Karpas-422 (cell line): ENCODE results near the gene BMPR1B. TPM values are rescaled to one million over a fixed set of nuclear protein-coding genes. Genes with fewer than 3 reads are reported as not detected.

Source experiments
- DNase-seq: peaks from one replicate; pipeline ENCODE4 v3.0.0-alpha.2; 2015
- H2AFZ ChIP-seq: fragments of 200-600 bp; sonication (generic); 2 replicates; pipeline ENCODE4 v1.6.1; 2014; ENCODE audit warnings: antibody characterized with exemption, low read length, mixed read lengths
- H3K27ac ChIP-seq: fragments of 200-600 bp; sonication (generic); 2 replicates; pipeline ENCODE4 v1.5.1; 2014; ENCODE audit warnings: mild to moderate bottlenecking, low read length, moderate library complexity
- H3K27me3 ChIP-seq: fragments of 200-600 bp; sonication (generic); 2 replicates; pipeline ENCODE4 v1.6.1; 2014; ENCODE audit warnings: low read length, mixed read lengths
- H3K36me3 ChIP-seq: fragments of 200-600 bp; sonication (generic); 2 replicates; pipeline ENCODE4 v1.6.1; 2014; ENCODE audit warnings: low read length, mixed read lengths; ENCODE audit not compliant: insufficient read depth
- H3K4me1 ChIP-seq: fragments of 200-600 bp; sonication (generic); 2 replicates; pipeline ENCODE4 v1.6.1; 2014; ENCODE audit warnings: mild to moderate bottlenecking, low read length, mixed read lengths
- H3K4me2 ChIP-seq: fragments of 200-600 bp; sonication (generic); 2 replicates; pipeline ENCODE4 v1.6.1; 2014; ENCODE audit warnings: low read length, low read depth, mild to moderate bottlenecking; ENCODE audit not compliant: poor library complexity, severe bottlenecking
- H3K4me3 ChIP-seq: fragments of 200-600 bp; sonication (generic); 2 replicates; pipeline ENCODE4 v1.5.1; 2014; ENCODE audit warnings: mild to moderate bottlenecking, antibody characterized with exemption, low read length, mixed read lengths
- H3K79me2 ChIP-seq: fragments of 200-600 bp; sonication (generic); 2 replicates; pipeline ENCODE4 v1.6.1; 2014; ENCODE audit warnings: mild to moderate bottlenecking, low read length, mixed read lengths
- H3K9ac ChIP-seq: fragments of 200-600 bp; sonication (generic); 2 replicates; pipeline ENCODE4 v1.6.0; 2014; ENCODE audit warnings: low read length
- H3K9me2 ChIP-seq: fragments of 200-600 bp; sonication (generic), shearing (Covaris generic); replicated peaks from 2 replicates; pipeline ENCODE4 v1.6.0; 2014; ENCODE audit warnings: mild to moderate bottlenecking, low read length, moderate library complexity; ENCODE audit not compliant: insufficient read depth
- H3K9me3 ChIP-seq: fragments of 300-700, 200-600 bp; sonication (generic); 2 replicates; pipeline ENCODE4 v1.6.1; 2014; ENCODE audit warnings: low read length, mixed read lengths
- H4K20me1 ChIP-seq: fragments of 200-600 bp; sonication (generic); 2 replicates; pipeline ENCODE4 v1.6.1; 2014; ENCODE audit warnings: mild to moderate bottlenecking, antibody characterized with exemption, low read length, low read depth; ENCODE audit not compliant: insufficient read depth
- total RNA-seq: library from RNA; depleted of rRNA; stranded (reverse); fragments of >200 nt; shearing (Covaris generic); gene quantifications from 2 replicates; pipeline ENCODE4 v1.2.3, GENCODE V29; 2014; ENCODE audit warnings: low replicate concordance

The BMPR1B gene
- total RNA-seq, 1 experiment from 2014 or later: not detected

GRCh38 chr4:95014068-95014467, 256.3 kb downstream of the BMPR1B start:
- Histone ChIP-seq H4K20me1 (no peaks in the 10 kb centered on the region), H3K27me3 (no peaks in the 10 kb centered on the region), H3K36me3 (no peaks in the 10 kb centered on the region), H3K9me3 (no peaks in the 10 kb centered on the region), H3K79me2 (no peaks in the 10 kb centered on the region), H3K4me2 (no peak overlapping the region), H3K4me3 (no peak overlapping the region), H3K9me2 (no peaks in the 10 kb centered on the region), H3K9ac (no peak overlapping the region), H2AFZ (no peak overlapping the region), H3K27ac (no peak overlapping the region), H3K4me1 (no peaks in the 10 kb centered on the region)
- DNase-seq: no peak

- H3K4me1 ChIP-seq: no peaks in the 10 kb centered on the region
- H3K9ac ChIP-seq: no peak overlapping the region
- H3K27me3 ChIP-seq: no peaks in the 10 kb centered on the region
- no peaks in the 10 kb centered on the region for H3K79me2 ChIP-seq
- H3K27ac ChIP-seq: no peak overlapping the region
- no peak overlapping the region for H2AFZ ChIP-seq
- no peak overlapping the region for H3K4me3 ChIP-seq
- H3K9me3 ChIP-seq: no peaks in the 10 kb centered on the region
- H3K9me2 ChIP-seq: no peaks in the 10 kb centered on the region
- DNase-seq: no peak
- H3K36me3 ChIP-seq: no peaks in the 10 kb centered on the region
- H4K20me1 ChIP-seq: no peaks in the 10 kb centered on the region
- H3K4me2 ChIP-seq: no peak overlapping the region
Measured at GRCh38 chr4:95017305-95018064, 259.7 kb downstream of the BMPR1B start.

GRCh38 chr4:95018785-95019184, 261.0 kb downstream of the BMPR1B start:
- Histone ChIP-seq H4K20me1 (no peaks in the 10 kb centered on the region), H3K4me1 (no peaks in the 10 kb centered on the region), H3K9ac (no peak overlapping the region), H3K4me2 (no peak overlapping the region), H2AFZ (no peak overlapping the region), H3K79me2 (no peaks in the 10 kb centered on the region), H3K36me3 (no peaks in the 10 kb centered on the region), H3K9me3 (no peaks in the 10 kb centered on the region), H3K27ac (no peak overlapping the region), H3K27me3 (no peaks in the 10 kb centered on the region), H3K4me3 (no peak overlapping the region), H3K9me2 (no peaks in the 10 kb centered on the region)
- no peak for DNase-seq

- Histone ChIP-seq H3K27me3 (no peaks in the 10 kb centered on the region), H4K20me1 (no peaks in the 10 kb centered on the region), H3K4me1 (no peaks in the 10 kb centered on the region), H3K4me3 (no peak overlapping the region), H2AFZ (no peak overlapping the region), H3K4me2 (no peak overlapping the region), H3K9me2 (no peaks in the 10 kb centered on the region), H3K9me3 (no peaks in the 10 kb centered on the region), H3K9ac (no peak overlapping the region), H3K36me3 (no peaks in the 10 kb centered on the region), H3K27ac (no peak overlapping the region), H3K79me2 (no peaks in the 10 kb centered on the region)
- DNase-seq: no peak
Measured at GRCh38 chr4:95020521-95020920, 262.8 kb downstream of the BMPR1B start.

GRCh38 chr4:95021099-95021498, 263.3 kb downstream of the BMPR1B start:
- Histone ChIP-seq H3K9ac (no peak overlapping the region), H3K4me1 (no peaks in the 10 kb centered on the region), H3K4me2 (no peak overlapping the region), H3K36me3 (no peaks in the 10 kb centered on the region), H3K27ac (no peak overlapping the region), H3K4me3 (no peak overlapping the region), H3K27me3 (no peaks in the 10 kb centered on the region), H2AFZ (no peak overlapping the region), H3K79me2 (no peaks in the 10 kb centered on the region), H3K9me2 (no peaks in the 10 kb centered on the region), H4K20me1 (no peaks in the 10 kb centered on the region), H3K9me3 (no peaks in the 10 kb centered on the region)
- DNase-seq: no peak

- no peaks in the 10 kb centered on the region for H3K27me3 ChIP-seq
- H2AFZ ChIP-seq: no peak overlapping the region
- no peak overlapping the region for H3K27ac ChIP-seq
- DNase-seq: no peak
- H4K20me1 ChIP-seq: no peaks in the 10 kb centered on the region
- H3K9me2 ChIP-seq: no peaks in the 10 kb centered on the region
- no peaks in the 10 kb centered on the region for H3K4me1 ChIP-seq
- no peak overlapping the region for H3K4me2 ChIP-seq
- H3K9me3 ChIP-seq: no peaks in the 10 kb centered on the region
- no peaks in the 10 kb centered on the region for H3K36me3 ChIP-seq
- H3K4me3 ChIP-seq: no peak overlapping the region
- no peaks in the 10 kb centered on the region for H3K79me2 ChIP-seq
- H3K9ac ChIP-seq: no peak overlapping the region
Measured at GRCh38 chr4:95023110-95023509, 265.4 kb downstream of the BMPR1B start.

GRCh38 chr4:95027905-95028618, 270.3 kb downstream of the BMPR1B start:
- no peak for DNase-seq
- Histone ChIP-seq H3K4me1 (no peaks in the 10 kb centered on the region), H3K4me2 (no peak overlapping the region), H3K9me3 (no peaks in the 10 kb centered on the region), H4K20me1 (no peaks in the 10 kb centered on the region), H3K27me3 (no peaks in the 10 kb centered on the region), H3K79me2 (no peaks in the 10 kb centered on the region), H3K9ac (no peak overlapping the region), H2AFZ (no peak overlapping the region), H3K9me2 (no peaks in the 10 kb centered on the region), H3K27ac (no peak overlapping the region), H3K4me3 (no peak overlapping the region), H3K36me3 (no peaks in the 10 kb centered on the region)

- Histone ChIP-seq H3K36me3 (no peaks in the 10 kb centered on the region), H3K9me2 (no peaks in the 10 kb centered on the region), H3K79me2 (no peaks in the 10 kb centered on the region), H3K4me2 (no peak overlapping the region), H3K9ac (no peak overlapping the region), H3K27me3 (no peaks in the 10 kb centered on the region), H2AFZ (no peak overlapping the region), H3K27ac (no peak overlapping the region), H3K9me3 (no peaks in the 10 kb centered on the region), H3K4me3 (no peak overlapping the region), H3K4me1 (no peaks in the 10 kb centered on the region), H4K20me1 (no peaks in the 10 kb centered on the region)
- DNase-seq: no peak
Measured at GRCh38 chr4:95038791-95039190, 281.0 kb downstream of the BMPR1B start.
